GM12892 (cell line): Measurements from ENCODE around the gene COL6A2.

Source experiments
- DNase-seq: peaks from one replicate; pipeline ENCODE4 v3.0.0; 2011; ENCODE audit not compliant: insufficient read length
- FAIRE-seq: peaks from 2 replicates; lab custom pipeline; 2011; peaks lifted over from hg19 to GRCh38; lab: Jason Lieb, UNC
- POLR2A ChIP-seq: IDR thresholded peaks from 2 replicates; pipeline ENCODE4 v1.6.1; 2011; ENCODE audit warnings: low read depth, low read length, control low read depth
- POLR2AphosphoS5 ChIP-seq: IDR thresholded peaks from 2 replicates; pipeline ENCODE4 v1.6.1; 2011; ENCODE audit warnings: low read depth, low read length, control low read depth
- TAF1 ChIP-seq: IDR thresholded peaks from 2 replicates; pipeline ENCODE4 v1.6.1; 2011; ENCODE audit warnings: low read depth, mild to moderate bottlenecking, control low read depth, low read length, borderline replicate concordance

The COL6A2 gene

DNA sequence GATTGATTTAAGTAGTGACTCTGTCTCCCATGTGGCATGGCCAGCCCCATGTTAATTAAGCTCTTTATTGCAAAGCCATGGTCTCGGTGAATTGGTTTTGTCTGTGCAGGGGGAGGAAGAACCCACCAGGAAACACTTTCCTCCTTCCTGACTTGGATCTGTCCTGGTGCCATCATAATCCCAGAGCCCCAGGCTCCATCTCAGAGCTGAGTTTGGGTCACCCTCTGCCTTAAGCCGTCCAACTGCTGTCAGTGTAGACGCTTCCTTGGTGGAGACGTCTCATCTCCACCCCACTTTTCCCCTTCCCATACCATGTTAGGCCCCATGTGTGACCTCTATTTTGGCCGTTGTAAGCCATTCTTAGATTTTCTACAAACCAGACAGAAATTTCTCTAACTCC, 36.0 kb upstream of the COL6A2 start:
- DNase-seq (no peak), FAIRE-seq (no peak)
- TF ChIP-seq POLR2A (no peak), TAF1 (no peak), POLR2AphosphoS5 (no peak)

DNA sequence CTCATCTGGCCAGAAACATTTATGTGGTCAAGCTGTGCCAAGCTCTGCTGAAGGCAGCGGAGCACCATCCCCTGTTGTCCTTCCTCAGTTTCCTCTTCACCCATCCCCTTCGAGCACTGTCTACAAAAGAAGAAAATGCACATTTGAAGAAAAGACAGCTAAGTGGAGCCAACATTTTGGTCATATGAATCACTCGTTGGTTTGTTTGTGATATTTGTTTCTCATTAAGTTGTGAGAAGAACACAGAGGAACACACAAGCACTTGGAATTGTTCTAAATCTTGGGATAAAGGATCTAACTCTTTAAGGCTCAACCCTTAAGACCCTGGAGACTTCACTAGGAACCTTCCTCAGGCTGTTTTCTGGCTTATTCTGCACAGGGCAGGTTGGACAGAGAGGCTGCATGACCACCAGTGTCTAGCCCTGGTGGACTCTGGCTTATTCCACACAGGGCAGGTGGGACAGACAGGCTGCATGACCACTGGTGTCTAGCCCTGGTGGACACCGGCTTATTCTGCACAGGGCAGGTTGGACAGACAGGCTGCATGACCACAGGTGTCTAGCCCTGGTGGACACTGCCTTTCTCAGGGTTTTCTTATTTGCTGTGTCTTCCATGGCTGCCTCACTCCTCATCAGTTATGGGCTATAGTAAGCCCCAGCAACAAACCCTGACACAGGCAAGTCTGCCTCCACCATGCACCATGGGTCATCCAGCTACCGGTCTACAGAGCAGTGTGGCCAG, 35.3 kb upstream of the COL6A2 start:
- DNase-seq, result no peak
- FAIRE-seq, result no peak
- TF ChIP-seq TAF1, result no peak
- TF ChIP-seq POLR2AphosphoS5, result no peak
- no peak for TF ChIP-seq POLR2A

DNA sequence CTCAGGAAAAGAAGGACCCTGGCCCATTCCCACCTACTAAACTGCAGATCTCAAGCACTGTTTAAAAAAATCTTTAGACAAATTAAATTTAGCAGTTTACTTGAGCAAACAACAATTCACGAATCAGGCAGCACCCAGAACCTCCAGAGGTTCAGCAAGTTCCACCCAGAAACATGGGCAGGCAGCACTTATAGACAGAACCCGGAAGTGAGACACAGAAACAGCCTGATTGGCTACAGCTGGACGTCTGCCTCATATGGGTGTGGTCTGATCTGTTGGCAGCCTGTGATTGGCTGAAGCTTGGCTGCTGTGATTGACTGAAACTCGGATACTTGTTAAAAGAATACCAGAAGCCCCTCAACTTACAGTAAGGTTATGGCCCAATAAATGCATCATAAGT, 34.7 kb upstream of the COL6A2 start:
- no peak for TF ChIP-seq TAF1
- TF ChIP-seq POLR2A, result no peak
- TF ChIP-seq POLR2AphosphoS5, result no peak
- DNase-seq (no peak), FAIRE-seq (no peak)

DNA sequence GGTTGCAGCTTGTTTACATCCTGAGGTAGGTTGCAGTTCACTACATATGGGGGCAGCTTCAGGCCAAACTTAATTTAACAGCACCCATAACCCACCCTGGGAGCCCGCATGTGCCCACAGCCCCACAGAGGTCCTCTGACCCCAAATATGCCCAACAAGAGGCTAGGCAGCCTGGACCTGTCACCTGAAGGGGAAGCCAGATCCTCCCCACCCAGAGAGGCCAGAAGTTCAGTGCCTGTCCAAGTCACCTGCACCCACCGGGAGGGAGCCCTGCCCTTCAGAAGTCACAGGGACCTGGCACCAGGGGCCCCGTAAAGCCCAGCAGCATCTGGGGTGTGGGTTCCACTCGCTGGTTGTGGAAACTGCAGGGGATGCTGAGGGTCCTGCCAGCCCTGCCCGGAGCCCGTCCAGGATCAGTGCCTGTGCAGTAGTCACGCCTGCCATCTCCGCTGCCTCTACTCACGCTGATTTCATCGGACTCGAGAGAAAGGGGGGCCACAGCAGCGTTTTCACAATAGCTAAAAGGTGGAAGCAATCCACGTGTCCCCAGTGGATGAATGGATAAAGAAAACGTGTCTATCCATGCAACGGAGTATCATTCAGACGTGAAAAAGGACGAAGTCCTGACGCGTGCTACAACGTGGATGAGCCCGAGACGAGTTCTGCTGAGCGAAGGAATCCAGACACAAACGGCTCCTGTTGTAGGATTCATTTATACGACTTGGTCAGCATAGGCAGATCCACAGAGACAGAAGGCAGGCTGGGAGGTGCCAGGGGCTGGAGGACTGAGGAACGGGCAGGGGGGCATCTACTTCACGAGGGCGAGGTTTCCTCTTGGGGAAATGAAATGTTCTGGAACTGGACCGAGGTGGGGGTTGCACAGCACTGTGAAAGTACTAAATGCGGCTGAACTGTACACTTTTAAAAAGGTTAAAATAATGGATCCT, 33.9 kb upstream of the COL6A2 start:
- no peak for FAIRE-seq
- TF ChIP-seq POLR2A (no peak), TAF1 (no peak), POLR2AphosphoS5 (no peak)
- no peak for DNase-seq

DNA sequence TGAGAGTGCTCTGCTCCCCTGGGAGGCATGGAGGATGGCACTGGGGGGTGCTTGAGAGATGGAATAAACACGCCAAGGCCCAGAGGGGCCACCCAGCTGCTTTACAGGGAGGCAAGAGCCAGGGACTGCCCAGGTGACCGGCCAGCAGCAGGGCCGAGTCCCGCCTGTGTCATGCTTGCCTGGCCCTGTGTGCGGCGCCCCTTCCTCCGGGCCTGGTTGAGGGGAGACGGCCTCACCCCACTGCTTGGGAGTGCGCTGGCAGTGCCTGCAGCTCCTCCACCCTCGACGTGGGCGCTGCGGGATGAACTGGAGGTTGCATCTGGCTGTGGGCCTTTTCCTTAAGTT, 33.1 kb upstream of the COL6A2 start:
- no peak for DNase-seq
- TF ChIP-seq TAF1 (no peak), POLR2AphosphoS5 (no peak), POLR2A (no peak)
- FAIRE-seq, result no peak

DNA sequence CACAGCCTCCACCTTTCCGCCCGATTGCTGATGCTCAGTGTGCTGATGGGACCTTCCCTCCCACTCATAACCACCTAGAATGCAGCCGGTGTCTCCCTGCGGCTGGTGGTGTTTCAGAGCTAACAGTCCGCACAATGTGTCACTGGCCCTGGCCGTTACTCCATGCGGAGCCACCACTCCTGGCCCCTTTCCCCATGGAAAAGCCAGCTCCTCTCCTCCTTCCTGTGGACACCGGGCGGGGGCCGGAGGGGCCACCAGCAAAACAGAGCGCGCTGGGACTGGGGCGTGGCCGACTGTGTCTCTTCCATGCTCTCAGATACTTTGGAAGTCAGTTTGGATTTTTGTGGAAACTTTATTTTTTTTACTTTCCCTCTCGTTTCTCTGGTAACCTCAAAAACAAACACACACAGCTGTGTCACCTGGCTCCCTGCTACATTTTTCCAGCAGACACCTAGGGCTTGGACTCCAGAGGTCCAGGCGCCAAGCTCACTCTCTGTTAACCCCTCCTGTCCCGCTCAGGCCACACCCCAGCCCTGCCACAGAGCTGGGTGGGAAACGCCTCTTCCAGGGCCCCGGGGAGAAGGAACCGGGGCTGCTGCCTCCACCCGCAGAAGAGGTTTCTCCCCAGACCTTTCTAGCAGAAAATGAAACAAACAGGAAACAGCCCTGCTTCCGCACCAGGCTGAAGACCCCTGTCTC, 32.5 kb upstream of the COL6A2 start:
- no peak for FAIRE-seq
- TF ChIP-seq POLR2AphosphoS5 (no peak), POLR2A (no peak), TAF1 (no peak)
- no peak for DNase-seq

DNA sequence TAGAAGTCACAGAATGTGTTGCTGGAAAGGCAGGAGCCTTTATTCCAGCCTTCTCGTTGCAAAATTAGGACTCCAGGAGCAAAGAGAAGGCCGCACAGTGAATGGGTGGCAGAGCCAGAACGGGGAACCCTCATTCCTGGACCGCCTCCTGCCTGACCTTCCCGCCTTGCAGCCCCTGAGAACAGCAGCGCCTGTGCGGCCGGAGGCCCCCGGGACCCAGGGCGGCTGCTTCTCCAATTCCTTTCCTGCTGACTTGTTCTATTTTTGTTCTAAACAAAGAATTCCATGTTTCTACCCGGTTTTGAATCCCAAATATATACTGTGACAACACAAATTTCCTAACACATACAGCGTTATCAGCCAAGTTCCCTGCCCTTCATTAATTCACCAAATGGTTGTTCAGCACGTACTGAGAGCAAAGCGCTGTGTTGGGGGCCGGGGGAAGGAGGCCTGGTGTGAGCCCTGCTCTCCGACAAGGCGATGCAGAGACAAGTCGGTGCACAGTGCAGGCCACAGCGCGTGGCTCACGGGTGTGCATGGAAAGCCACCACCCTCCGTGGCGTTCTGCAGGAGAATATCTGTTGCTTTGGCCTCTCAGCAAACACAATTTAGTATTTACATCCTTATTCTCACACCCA, 31.9 kb upstream of the COL6A2 start:
- DNase-seq, result no peak
- FAIRE-seq, result no peak
- no peak for TF ChIP-seq TAF1
- no peak for TF ChIP-seq POLR2A
- no peak for TF ChIP-seq POLR2AphosphoS5

DNA sequence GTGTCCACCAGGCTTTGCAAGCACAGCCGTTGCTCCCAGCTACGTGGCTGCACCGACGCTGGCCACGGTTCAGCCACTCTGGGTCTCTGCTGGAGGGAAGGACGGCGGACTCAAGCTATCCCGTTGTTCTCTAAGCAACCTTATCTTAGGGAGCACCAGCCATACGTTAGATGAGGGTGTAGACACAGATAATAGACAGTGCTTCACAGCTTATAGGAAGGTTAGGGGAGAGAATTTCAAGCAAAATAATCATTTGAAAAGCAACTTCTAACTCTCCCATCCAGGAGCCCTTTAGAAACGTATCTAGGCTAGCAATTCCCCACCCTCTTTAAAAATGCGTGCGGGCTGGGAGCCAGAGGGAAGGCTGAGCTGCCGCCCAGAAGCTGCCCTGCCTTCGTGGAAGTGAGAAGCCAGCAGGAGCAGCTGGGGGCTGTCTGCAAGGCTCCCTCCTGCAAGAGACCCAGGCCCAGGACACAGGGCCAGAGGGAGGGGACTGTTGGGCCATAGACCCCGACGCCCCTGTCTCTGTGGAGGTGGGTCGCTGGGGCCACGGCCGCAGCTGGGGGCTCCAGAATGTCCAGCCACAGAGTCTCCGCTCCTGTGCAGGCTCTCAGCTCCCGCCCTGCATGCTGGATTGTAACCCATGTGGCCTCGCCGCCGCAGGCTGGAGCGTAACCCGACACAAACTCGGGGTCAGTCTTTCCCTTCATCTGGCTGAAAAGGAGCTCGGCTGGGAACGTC, 31.2 kb upstream of the COL6A2 start:
- DNase-seq (no peak), FAIRE-seq (no peak)
- TF ChIP-seq POLR2AphosphoS5 (no peak), POLR2A (no peak), TAF1 (no peak)

DNA sequence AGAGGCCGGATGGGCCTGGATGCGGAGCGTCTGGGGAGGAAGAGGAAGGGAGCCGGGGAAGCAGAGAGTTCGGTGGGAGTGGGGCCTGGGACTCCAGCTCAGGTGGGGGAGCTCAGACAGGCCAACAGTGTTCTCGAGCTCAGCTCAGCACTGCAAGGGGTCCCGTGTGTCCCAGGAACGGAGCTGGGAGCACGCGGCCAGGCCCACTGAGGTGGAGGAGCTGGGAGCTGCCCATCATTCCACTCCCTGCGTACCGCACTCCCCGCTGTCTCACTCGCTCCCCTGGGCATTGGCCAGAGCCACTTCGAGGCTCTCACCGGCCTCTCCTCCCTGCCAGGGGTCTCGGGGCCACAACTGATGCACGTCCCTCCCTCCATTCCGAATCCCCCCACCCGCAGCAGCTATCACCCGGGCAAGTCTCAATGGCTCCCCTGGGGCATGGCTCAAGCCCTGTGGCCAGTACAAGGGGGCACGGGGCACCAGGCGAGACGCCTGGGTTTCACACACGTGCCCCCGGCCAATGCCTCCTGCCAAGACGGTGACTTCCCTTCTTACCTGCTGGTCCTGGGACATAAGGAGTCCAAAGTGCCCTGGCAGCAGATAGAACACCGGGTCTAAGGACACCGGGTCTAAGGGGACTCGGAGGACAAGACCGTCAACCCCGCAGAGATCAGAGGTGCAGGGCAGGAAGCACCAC, 30.3 kb upstream of the COL6A2 start:
- DNase-seq (no peak), FAIRE-seq (no peak)
- TF ChIP-seq POLR2A, result no peak
- TF ChIP-seq TAF1, result no peak
- no peak for TF ChIP-seq POLR2AphosphoS5

DNA sequence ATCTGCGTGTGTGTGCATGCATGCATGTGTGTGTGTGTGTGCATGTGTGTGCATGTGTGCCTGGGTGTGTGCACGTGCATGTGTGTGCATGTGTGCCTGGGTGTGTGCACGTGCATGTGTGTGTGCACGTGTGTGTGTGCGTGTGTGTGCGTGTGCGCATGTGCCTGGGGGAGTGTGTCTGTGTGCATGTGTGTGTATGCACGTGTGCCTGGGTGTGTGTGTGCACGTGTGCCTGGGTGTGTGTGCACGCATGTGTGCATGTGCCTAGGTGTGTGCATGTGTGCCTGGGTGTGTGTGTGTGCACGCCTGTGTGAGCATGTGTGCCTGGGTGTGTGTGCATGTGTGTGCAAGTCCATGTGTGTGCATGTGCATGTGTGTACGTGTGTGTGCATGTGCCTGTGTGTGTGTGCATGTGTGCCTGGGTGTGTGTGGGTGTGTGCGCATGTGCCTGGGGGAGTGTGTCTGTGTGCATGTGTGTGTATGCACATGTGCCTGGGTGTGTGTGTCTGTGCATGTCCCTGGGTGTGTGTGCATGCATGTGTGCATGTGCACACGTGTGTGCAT, 29.3 kb upstream of the COL6A2 start:
- no peak for FAIRE-seq
- TF ChIP-seq TAF1, result no peak
- no peak for TF ChIP-seq POLR2AphosphoS5
- no peak for TF ChIP-seq POLR2A
- no peak for DNase-seq
